Pons (tissue), 1 donor: ENCODE measurements around the gene CPZ.
"Not testable (repeated sequence)": the region's sequence is repeated elsewhere in the genome, so short reads cannot be mapped to it uniquely, and the experiment has no call there.

Experiments
- DNase-seq: peaks from one replicate; pipeline ENCODE4 v3.0.0-alpha.2; 2016; ENCODE audit warnings: low spot score

The CPZ gene

GRCh38 chr4:8640816-8641215, 48.3 kb downstream of the CPZ start:
- DNase-seq, result no peak

- DNase-seq, result no peak
Measured at GRCh38 chr4:8641256-8641655, 48.7 kb downstream of the CPZ start.

- no peak for DNase-seq
Measured at GRCh38 chr4:8641931-8642650, 49.5 kb downstream of the CPZ start.

- no peak for DNase-seq
Measured at GRCh38 chr4:8642651-8643321, 50.2 kb downstream of the CPZ start.

GRCh38 chr4:8643441-8643840, 50.9 kb downstream of the CPZ start:
- no peak for DNase-seq

- DNase-seq, result no peak
Measured at GRCh38 chr4:8643986-8644385, 51.4 kb downstream of the CPZ start.

GRCh38 chr4:8644461-8644891, 51.9 kb downstream of the CPZ start:
- no peak for DNase-seq

- no peak for DNase-seq
Measured at GRCh38 chr4:8644966-8645752, 52.6 kb downstream of the CPZ start.

GRCh38 chr4:8645753-8646124, 53.2 kb downstream of the CPZ start:
- no peak for DNase-seq

- no peak for DNase-seq
Measured at GRCh38 chr4:8646296-8647093, 53.9 kb downstream of the CPZ start.

GRCh38 chr4:8647094-8647570, 54.6 kb downstream of the CPZ start:
- no peak for DNase-seq

GRCh38 chr4:8647626-8648025, 55.1 kb downstream of the CPZ start:
- no peak for DNase-seq

GRCh38 chr4:8648296-8648695, 55.7 kb downstream of the CPZ start:
- DNase-seq, result no peak

GRCh38 chr4:8648816-8649630, 56.5 kb downstream of the CPZ start:
- DNase-seq, result no peak

- no peak for DNase-seq
Measured at GRCh38 chr4:8649631-8650361, 57.2 kb downstream of the CPZ start.

- no peak for DNase-seq
Measured at GRCh38 chr4:8651661-8652180, 59.2 kb downstream of the CPZ start.

GRCh38 chr4:8652181-8653078, 59.9 kb downstream of the CPZ start:
- DNase-seq, result no peak

- no peak for DNase-seq
Measured at GRCh38 chr4:8653326-8654000, 60.9 kb downstream of the CPZ start.

- DNase-seq, result not testable (repeated sequence)
Measured at GRCh38 chr4:8654139-8654538, 61.6 kb downstream of the CPZ start.
